IMR-90 (cell line): ENCODE results near the gene CDH13.

Experiments
- BHLHE40 ChIP-seq: fragments of 150-350 bp; IDR thresholded peaks from 2 replicates; pipeline ENCODE4 v1.6.1; 2016; ENCODE audit warnings: mild to moderate bottlenecking, low read depth, low read length
- CEBPB ChIP-seq: IDR thresholded peaks from 2 replicates; pipeline ENCODE4 v1.6.1; 2012; ENCODE audit warnings: low read depth, low read length, improper control_type of control experiment
- CTCF ChIP-seq: conservative IDR thresholded peaks from 2 replicates; pipeline ENCODE4 v1.5.1; 2012; ENCODE audit warnings: mild to moderate bottlenecking, low read depth, low read length, improper control_type of control experiment
- MAFK ChIP-seq: IDR thresholded peaks from 2 replicates; pipeline ENCODE4 v1.6.1; 2012; ENCODE audit warnings: low read depth, low read length, improper control_type of control experiment
- POLR2A ChIP-seq: IDR thresholded peaks from 2 replicates; pipeline ENCODE4 v1.6.1; 2012; ENCODE audit warnings: mild to moderate bottlenecking, low read depth, low read length
- USF2 ChIP-seq: fragments of 150-350 bp; IDR thresholded peaks from 2 replicates; pipeline ENCODE4 v1.6.1; 2017; ENCODE audit warnings: mild to moderate bottlenecking, antibody characterized with exemption, low read length, low read depth

- TF ChIP-seq CTCF (no peak), BHLHE40 (no peak), MAFK (no peak), USF2 (no peak), POLR2A (no peak), CEBPB (no peak)
These were observed 340.7 kb downstream of the CDH13 start for GRCh38 chr16:82967424-82967823.
